HG03159 (cell line): Measurements from ENCODE around the gene TBC1D22A.
"Not testable (repeated sequence)": the region's sequence is repeated elsewhere in the genome, so short reads cannot be mapped to it uniquely, and the experiment has no call there.

Experiments used
- ATAC-seq: cut with Tn5 transposase; IDR thresholded peaks from one replicate; pipeline ENCODE4 v1.9.1; 2021; ENCODE audit warnings: mild to moderate bottlenecking, moderate library complexity; ENCODE audit not compliant: unreplicated experiment

Gene TBC1D22A

GRCh38 chr22:47049078-47049624 is 286.7 kb downstream of the TBC1D22A start:
- ATAC-seq, result no peak

GRCh38 chr22:47049736-47050400 is 287.4 kb downstream of the TBC1D22A start:
- ATAC-seq, result not testable (repeated sequence)

DNA sequence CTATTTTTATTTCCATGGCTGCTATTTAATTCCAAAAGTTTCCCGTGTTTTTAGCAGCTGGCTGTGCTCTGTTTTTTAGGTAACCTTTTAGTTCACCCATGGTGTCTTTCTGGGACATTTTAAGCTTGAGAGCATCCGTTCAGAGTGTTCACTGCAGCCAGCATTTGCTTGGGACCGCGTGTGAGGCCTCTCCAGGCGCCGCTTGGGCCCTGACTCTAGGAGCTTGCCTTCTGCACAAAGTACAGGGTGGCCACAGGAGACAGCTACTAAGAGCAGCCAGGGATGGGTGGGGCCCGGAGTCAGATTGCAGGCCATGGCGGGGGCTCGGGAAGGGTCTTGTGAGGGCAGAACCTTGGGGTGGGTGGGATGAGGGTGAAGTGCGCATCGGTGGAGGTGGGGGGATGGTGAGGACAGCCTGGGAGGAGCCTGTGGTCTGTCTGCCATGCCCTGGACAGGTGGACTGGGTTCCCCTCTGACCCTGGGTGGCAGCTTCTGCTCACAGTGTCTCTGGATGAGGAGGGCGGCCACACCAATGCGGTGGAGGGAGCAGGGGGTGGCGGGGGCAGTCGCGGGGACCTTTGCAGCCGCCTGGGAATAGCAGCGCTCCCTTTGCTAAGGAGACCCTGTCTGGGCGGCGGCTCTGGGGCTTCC is 288.1 kb downstream of the TBC1D22A start:
- ATAC-seq, result no peak

DNA sequence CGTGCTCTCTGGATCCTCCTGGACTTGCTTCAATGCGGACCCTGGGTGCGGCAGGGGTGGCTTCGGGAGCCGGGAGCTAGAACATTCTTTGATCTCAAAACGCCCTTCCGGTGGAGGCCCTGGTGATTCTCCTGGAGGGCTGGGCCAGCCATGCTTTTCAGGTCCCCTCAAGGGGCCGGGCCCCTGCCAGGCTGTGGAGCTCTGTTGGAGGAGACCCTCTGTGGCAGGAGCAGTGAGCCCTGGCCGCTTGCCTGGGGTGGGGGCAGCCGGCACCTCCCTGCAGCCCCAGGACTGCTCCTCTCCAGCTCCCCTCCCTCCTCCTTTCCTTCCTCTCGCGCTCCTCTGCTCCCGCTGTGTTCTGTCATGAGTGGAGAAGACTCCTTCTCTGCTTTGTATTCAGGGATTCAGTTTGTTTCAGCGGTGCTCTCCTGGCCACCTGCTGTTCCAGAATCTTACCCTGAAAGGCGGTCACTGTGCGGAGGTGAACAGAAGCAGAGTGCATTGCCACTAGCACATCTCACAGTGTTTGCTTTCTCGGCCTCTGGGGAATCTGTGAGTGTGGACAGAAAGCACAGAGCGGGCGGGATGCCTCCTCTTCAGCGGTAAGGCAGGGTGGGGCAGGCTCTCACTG is 289.1 kb downstream of the TBC1D22A start:
- no peak for ATAC-seq

DNA sequence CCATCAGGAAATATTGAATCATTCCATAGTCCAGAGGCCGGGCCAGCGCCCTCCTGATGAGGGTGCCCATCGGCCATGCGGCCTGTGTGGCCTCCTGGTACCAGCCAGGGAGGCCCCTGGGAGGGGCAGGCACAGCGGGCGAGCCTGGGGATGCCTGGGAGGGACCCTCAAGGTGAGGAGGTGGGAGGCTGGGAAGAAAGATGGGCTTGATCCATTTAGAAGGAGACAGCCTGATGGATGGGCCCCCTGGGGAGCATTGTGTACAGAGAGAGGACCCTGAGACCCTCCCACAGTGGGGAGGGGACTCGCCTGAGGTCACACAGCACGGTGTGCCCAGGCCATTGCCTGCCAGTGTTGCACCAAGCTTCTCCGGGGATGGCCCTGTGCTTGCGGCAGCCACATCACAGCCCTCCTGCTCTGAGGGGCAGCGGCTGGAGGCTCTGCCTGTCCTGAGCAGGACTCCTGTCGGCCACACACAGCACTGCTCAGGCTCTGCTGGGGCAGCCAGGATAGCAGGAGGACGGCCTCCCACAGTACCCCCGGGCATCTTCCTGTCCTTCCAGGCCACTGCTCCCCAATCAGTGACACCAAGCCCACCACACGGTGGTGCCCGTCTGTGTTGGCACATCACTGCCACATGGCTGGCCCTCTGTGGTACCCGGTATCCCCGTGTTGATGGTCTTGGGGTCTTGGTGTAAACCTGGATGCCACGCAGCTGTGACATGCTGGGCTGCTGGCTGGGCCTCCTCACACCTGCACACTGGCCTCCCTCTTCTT is 290.0 kb downstream of the TBC1D22A start:
- no peak for ATAC-seq

DNA sequence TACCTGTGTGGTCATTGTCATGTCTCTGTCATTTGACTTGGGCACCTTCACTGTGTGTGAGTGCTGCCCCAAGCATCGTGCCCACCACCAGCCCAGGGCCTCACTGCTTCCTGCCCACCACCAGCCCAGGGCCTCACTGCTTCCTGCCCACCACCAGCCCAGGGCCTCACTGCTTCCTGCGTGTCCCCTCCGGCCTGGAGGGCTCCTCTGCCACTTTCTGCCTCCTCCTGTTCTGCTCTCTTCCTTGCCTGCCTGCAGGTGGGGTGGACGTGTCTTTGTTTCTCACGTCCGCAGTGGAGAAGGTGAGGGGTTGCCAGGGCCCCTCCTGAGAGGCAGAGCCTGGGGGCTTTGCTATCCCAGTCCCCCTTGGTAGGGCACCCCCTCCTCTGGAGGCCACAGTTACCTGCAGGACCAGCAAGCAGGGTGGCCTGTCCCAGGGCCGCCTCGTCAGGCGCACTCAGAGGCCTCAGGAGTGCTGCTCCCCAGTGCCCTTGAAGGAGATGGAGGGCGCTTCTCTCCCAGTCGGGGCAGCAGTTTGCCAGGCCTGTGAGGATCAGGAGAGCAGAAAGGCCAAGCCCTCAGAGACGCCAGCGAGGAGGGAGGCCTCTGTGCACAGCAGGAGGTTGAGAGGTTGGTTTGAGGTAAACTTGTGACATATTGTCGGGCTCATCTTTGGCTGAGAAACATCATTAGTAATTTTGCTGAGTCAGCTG is 290.7 kb downstream of the TBC1D22A start:
- no peak for ATAC-seq

DNA sequence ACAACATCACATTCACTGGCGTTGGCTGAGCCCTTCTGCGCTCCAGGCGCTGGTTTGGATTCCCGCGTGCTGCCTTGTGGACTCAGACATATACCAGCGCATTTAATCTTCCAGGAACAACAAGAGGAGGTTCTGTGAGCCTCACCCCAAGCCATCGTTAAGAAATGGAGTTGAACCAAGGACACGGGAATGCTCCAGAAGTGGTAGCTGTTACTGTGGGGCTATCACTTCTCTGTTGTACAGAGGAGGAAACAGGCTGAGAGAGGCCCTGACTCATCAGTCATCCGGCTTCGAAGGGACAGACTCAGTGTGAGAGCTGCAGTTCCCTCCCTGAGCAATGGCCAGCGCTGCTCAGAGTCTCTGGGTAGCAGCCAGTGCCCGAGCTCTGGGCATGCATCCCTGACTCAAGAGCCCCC is 291.3 kb downstream of the TBC1D22A start:
- ATAC-seq, result no peak

GRCh38 chr22:47054231-47055072 is 292.0 kb downstream of the TBC1D22A start:
- ATAC-seq, result no peak

DNA sequence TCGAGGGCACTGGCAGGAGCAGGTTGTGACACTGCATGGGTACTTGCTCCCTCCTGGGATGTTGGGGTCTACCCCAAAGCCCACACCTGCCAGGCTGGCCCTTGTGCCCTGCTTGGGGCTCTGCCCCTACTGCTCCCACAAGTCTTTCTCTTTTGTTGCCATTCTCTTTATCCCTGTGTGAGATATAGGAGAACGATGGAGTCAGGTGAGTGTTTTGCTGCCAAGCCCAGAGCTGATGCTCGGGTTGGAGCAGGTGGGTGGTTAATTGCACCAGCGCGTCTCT is 292.6 kb downstream of the TBC1D22A start:
- no peak for ATAC-seq

DNA sequence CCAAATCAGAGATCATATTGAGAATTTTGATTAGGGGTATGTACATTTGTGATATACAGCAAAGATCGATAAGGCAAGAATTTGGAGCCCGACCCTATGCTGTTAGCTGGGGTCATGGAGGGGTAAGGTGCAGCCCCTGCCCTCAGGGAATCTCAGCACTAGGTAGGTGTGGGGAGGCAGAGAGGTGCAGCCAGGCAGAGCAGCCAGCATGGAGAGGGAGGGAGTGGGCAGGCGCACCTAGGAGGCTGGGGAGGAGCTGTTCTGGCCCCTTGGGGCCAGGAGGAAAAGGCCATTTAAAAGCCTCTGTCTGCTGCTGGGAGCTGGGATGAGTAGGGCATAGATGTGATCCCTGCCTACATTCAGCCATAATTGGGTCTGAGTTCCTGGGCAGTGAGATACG is 293.0 kb downstream of the TBC1D22A start:
- ATAC-seq, result no peak

GRCh38 chr22:47055921-47056320 is 293.5 kb downstream of the TBC1D22A start:
- ATAC-seq, result no peak

DNA sequence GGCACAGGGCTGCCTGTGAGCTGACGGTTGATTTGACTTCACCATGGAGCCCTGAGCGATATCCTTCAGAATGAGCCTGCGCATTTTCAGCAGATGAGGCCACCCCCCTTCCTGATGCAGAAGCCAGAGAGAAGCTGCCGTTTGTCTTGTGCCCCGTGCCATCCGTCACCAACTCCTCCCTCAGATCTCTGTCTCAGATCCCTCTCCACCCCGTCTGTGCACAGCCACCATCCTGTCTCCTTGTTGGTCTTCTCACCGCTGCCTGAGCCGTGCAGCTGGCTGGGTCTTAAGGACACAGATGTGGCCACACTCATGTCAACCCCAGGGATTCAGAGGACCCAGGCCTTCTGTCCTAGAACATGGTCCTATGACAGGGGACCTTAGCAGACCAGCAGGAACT is 293.9 kb downstream of the TBC1D22A start:
- no peak for ATAC-seq

- no peak for ATAC-seq
These were observed 294.5 kb downstream of the TBC1D22A start for GRCh38 chr22:47056776-47057470.

DNA sequence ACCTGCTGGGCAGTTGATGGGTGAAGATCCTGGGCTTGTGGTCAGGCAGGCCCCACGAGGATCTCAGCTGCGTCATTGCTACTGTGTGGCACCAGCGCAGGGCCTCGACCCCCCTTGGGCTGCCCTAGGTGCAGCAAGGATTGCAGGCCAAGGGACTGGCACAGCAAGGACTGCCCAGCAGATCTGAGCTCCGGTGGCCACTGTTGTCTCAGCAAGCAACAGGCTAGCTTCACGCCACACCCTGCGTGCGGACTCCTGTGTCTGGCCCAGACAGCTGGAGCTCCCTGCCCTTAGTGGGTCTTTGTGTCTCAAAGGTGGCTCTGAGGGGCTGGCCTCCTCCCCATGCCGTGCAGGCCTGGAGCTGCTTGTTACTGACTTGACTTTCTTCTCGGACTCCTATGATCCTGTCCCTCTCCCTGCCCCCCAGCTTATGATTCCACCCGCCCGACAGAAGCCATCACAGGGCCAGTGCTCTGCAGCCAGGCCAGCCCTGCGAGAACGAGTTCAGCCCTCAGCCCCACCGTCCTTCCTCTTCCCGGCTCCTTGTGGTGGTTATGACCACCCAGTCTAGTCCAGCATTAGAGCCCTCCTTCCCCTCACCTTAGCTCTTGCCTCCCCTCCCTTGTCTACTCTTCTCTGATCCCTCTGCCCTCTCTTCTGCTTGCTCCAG is 295.6 kb downstream of the TBC1D22A start:
- no peak for ATAC-seq

GRCh38 chr22:47059076-47059475 is 296.6 kb downstream of the TBC1D22A start:
- no peak for ATAC-seq

- no peak for ATAC-seq
These were observed 297.3 kb downstream of the TBC1D22A start for GRCh38 chr22:47059701-47060161.

DNA sequence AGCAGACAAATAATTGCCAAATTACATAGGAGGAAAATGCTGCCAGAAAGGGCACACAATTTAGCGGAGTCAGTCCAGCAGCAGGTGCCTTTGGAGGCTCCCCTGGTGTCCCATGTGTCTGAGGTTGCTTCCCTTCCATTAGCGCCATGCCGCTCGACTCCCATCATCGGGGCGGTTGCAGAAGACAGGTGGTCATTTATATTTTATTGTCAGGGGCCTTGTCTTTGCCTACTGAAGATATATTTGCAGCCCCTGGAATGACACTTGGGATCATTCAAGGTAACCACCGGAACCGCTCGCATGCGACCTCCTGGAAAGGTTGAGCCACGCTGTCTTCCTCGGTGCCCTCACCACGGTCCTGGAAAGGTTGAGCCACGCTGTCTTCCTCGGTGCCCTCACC is 298.3 kb downstream of the TBC1D22A start:
- no peak for ATAC-seq

GRCh38 chr22:47061226-47061625 is 298.8 kb downstream of the TBC1D22A start:
- ATAC-seq, result no peak

DNA sequence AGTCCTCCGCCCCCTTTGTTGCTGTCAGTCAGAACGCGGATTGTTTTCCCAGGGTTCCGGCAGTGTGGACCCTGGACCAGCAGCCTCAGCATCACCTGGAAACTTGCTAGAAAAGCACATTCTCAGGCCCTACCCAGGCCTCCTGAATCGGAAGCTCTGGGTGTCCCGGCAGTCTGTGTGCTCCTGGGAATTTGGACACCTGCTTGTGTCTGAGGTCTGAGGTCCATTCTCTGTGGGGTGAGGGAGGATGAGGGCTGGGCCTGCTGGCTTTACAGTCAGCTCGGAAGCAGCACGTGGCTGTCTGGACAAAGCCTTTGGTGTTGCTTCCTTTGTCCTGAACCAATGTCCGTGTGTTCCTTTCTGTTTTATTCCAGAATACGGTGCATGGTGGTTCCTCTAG is 299.7 kb downstream of the TBC1D22A start:
- no peak for ATAC-seq
